ENCODE data around the gene PYGL. TPM values are rescaled to one million over a fixed set of nuclear protein-coding genes. Genes with fewer than 3 reads are reported as not detected.
A peak's percentile ranks its signal among the peaks of the same experiment; 100 is the strongest.

The PYGL gene
- total RNA-seq, 2 donors from 2014 or later = 11.5 to 11.9 TPM

- H3K4me1 ChIP-seq = no peaks in the 10 kb centered on the region
- no peak for DNase-seq
- H3K9me3 ChIP-seq = no peaks in the 10 kb centered on the region
- WGBS, 2 donors = 86 to 94% methylated on average over 3 of the region's 3 CpGs
- intact Hi-C loops (cut with DNase I) = no loop called here
- TF ChIP-seq POLR2A (IDR thresholded peaks at IDR 0.05) = no peak
- no peak for TF ChIP-seq CTCF (IDR thresholded peaks at IDR 0.05)
- no peak overlapping the region for H3K27ac ChIP-seq
- no peak overlapping the region for H3K4me3 ChIP-seq
- no peaks in the 10 kb centered on the region for H3K27me3 ChIP-seq
- H3K36me3 ChIP-seq (replicated peaks in 1 of 2; ENCODE audit: insufficient read depth in 1 of 2, low read depth in 2 of 2) = peaks cover 0 to 1% of the 10 kb centered on the region in 2 donors
- no peak for ATAC-seq
These were observed 12.7 kb downstream of the PYGL start for GRCh38 chr14:50931559-50931958.

- intact Hi-C loops (cut with DNase I) = no loop called here
- DNase-seq = no peak
- TF ChIP-seq POLR2A (IDR thresholded peaks at IDR 0.05) (no peak), CTCF (IDR thresholded peaks at IDR 0.05) (no peak)
- no peak for ATAC-seq
- Histone ChIP-seq H3K27ac (no peak overlapping the region), H3K4me3 (no peak overlapping the region), H3K9me3 (no peaks in the 10 kb centered on the region), H3K27me3 (no peaks in the 10 kb centered on the region), H3K36me3 (replicated peaks in 1 of 2; ENCODE audit: insufficient read depth in 1 of 2, low read depth in 2 of 2) (no peaks in the 10 kb centered on the region), H3K4me1 (no peaks in the 10 kb centered on the region)
- 80 to 94% methylated on average over 2 of the region's 2 CpGs for WGBS, 2 donors
These were observed 14.8 kb downstream of the PYGL start for GRCh38 chr14:50929506-50929905.

- no peak for ATAC-seq
- DNase-seq = peak in 1 of 4 donors; percentile 64
- Histone ChIP-seq H3K27ac (peak overlapping the region in 1 of 4 donors; percentile 46), H3K9me3 (no peaks in the 10 kb centered on the region), H3K36me3 (replicated peaks in 1 of 2; ENCODE audit: insufficient read depth in 1 of 2, low read depth in 2 of 2) (no peaks in the 10 kb centered on the region), H3K4me3 (no peak overlapping the region), H3K4me1 (no peaks in the 10 kb centered on the region), H3K27me3 (no peaks in the 10 kb centered on the region)
- intact Hi-C loops (cut with DNase I) = no loop called here
- 83 to 85% methylated on average over 6 of the region's 6 CpGs for WGBS, 2 donors
- TF ChIP-seq POLR2A (IDR thresholded peaks at IDR 0.05) (no peak), CTCF (IDR thresholded peaks at IDR 0.05) (no peak)
These were observed 16.2 kb downstream of the PYGL start for GRCh38 chr14:50928002-50928635.

- Histone ChIP-seq H3K27ac (no peak overlapping the region), H3K9me3 (no peaks in the 10 kb centered on the region), H3K4me1 (no peaks in the 10 kb centered on the region), H3K27me3 (no peaks in the 10 kb centered on the region), H3K4me3 (no peak overlapping the region), H3K36me3 (replicated peaks in 1 of 2; ENCODE audit: insufficient read depth in 1 of 2, low read depth in 2 of 2) (no peaks in the 10 kb centered on the region)
- ATAC-seq = no peak
- WGBS, 2 donors = 83 to 91% methylated on average over 3 of the region's 3 CpGs
- peak in 1 of 4 donors; percentile 22 for DNase-seq
- TF ChIP-seq POLR2A (IDR thresholded peaks at IDR 0.05) = no peak
- no peak for TF ChIP-seq CTCF (IDR thresholded peaks at IDR 0.05)
- intact Hi-C loops (cut with DNase I) = no loop called here
These were observed 17.4 kb downstream of the PYGL start for GRCh38 chr14:50926851-50927386.

GRCh38 chr14:50924843-50925242 lies 19.4 kb downstream of the PYGL start:
- ATAC-seq (no peak), DNase-seq (no peak)
- WGBS, 2 donors = 56 to 58% methylated on average over 4 of the region's 4 CpGs
- no peaks in the 10 kb centered on the region for H3K36me3 ChIP-seq (replicated peaks in 1 of 2; ENCODE audit: insufficient read depth in 1 of 2, low read depth in 2 of 2)
- no peak for TF ChIP-seq POLR2A (IDR thresholded peaks at IDR 0.05)
- TF ChIP-seq CTCF (IDR thresholded peaks at IDR 0.05) = no peak
- no peak overlapping the region for H3K4me3 ChIP-seq
- no peaks in the 10 kb centered on the region for H3K27me3 ChIP-seq
- H3K9me3 ChIP-seq = no peaks in the 10 kb centered on the region
- no peaks in the 10 kb centered on the region for H3K4me1 ChIP-seq
- intact Hi-C loops (cut with DNase I) = no loop called here
- no peak overlapping the region for H3K27ac ChIP-seq
